ENCODE results near the gene KCNK4.
"Not testable (repeated sequence)": the region's sequence is repeated elsewhere in the genome, so short reads cannot be mapped to it uniquely, and the experiment has no call there.

The KCNK4 gene

GRCh38 chr11:64313491-64314145 lies 22.5 kb downstream of the KCNK4 start:
- DNase-seq, result no peak

- no peak for DNase-seq
Measured at GRCh38 chr11:64314146-64314804, 23.2 kb downstream of the KCNK4 start.

GRCh38 chr11:64314805-64315561 lies 23.9 kb downstream of the KCNK4 start:
- no peak for DNase-seq

- DNase-seq, result not testable (repeated sequence)
Measured at GRCh38 chr11:64315667-64316526, 24.8 kb downstream of the KCNK4 start.

- DNase-seq, result no peak
Measured at GRCh38 chr11:64316672-64317324, 25.7 kb downstream of the KCNK4 start.

- peak; percentile 91 for DNase-seq
Measured at GRCh38 chr11:64317325-64317960, 26.3 kb downstream of the KCNK4 start, which contains the start of gene TRMT112. Gene TRMT112, minus strand, starts transcription at chr11:64317559. Its CDS starts 33 bp downstream, at chr11:64317526.

- DNase-seq, result peak; percentile 92
Measured at GRCh38 chr11:64317961-64318765, 27.1 kb downstream of the KCNK4 start, which contains the start of gene PRDX5. Gene PRDX5, plus strand, starts transcription at chr11:64318121. Its CDS starts 95 bp downstream, at chr11:64318216.

GRCh38 chr11:64318766-64319761 lies 28.0 kb downstream of the KCNK4 start:
- no peak for DNase-seq

- no peak for DNase-seq
Measured at GRCh38 chr11:64320556-64320955, 29.5 kb downstream of the KCNK4 start.

GRCh38 chr11:64321026-64321425 lies 29.9 kb downstream of the KCNK4 start:
- no peak for DNase-seq

- no peak for DNase-seq
Measured at GRCh38 chr11:64321533-64321932, 30.4 kb downstream of the KCNK4 start.

- DNase-seq, result no peak
Measured at GRCh38 chr11:64322925-64323260, 31.8 kb downstream of the KCNK4 start.

- no peak for DNase-seq
Measured at GRCh38 chr11:64323373-64323772, 32.3 kb downstream of the KCNK4 start.

- not testable (repeated sequence) for DNase-seq
Measured at GRCh38 chr11:64323984-64324383, 32.9 kb downstream of the KCNK4 start.

GRCh38 chr11:64324692-64325469 lies 33.8 kb downstream of the KCNK4 start:
- DNase-seq, result no peak

- DNase-seq, result no peak
Measured at GRCh38 chr11:64327375-64327774, 36.3 kb downstream of the KCNK4 start.

GRCh38 chr11:64327993-64328392 lies 36.9 kb downstream of the KCNK4 start:
- no peak for DNase-seq

GRCh38 chr11:64330888-64331287 lies 39.8 kb downstream of the KCNK4 start:
- DNase-seq, result no peak

All from stimulated activated CD4-positive, alpha-beta T cell treated with anti-CD3 and anti-CD28 coated beads, Interleukin-12 subunit alpha, Interleukin-12 subunit beta, amount 100 ng/mL, for 4 hours (primary cell).